Brain microvascular endothelial cell (primary cell): ENCODE results near the gene INPP5D.

Experiments used
- DNase-seq: peaks from one replicate; pipeline ENCODE4 v3.0.0-alpha.2; 2020
- H3K27ac ChIP-seq: fragments of 250-450 bp; sonication (Bioruptor Pico); 2 replicates; pipeline ENCODE4 v1.5.1; 2020; ENCODE audit warnings: mild to moderate bottlenecking, moderate library complexity
- H3K27me3 ChIP-seq: fragments of 250-450 bp; sonication (Bioruptor Pico); replicated peaks from 2 replicates; pipeline ENCODE4 v1.5.1; 2020; ENCODE audit warnings: mild to moderate bottlenecking
- H3K36me3 ChIP-seq: fragments of 250-450 bp; sonication (Bioruptor Pico); replicated peaks from 2 replicates; pipeline ENCODE4 v1.5.1; 2020; ENCODE audit warnings: mild to moderate bottlenecking
- H3K4me3 ChIP-seq: 2 replicates; pipeline ENCODE4 v1.5.1; 2011; ENCODE audit warnings: low read depth, mild to moderate bottlenecking, control low read depth, low read length, moderate library complexity
- in situ Hi-C: cut with HindIII; loops from 2 replicates; pipeline ENCODE4 v1.10.0; 2017; ENCODE audit warnings: low sequenced_read_pairs, low pct_ligation_motif_present
- TF ChIP-seq, protein P1 (sequence below): IDR thresholded peaks from 2 replicates; pipeline ENCODE4 v1.5.1; 2011; ENCODE audit warnings: low read depth, mild to moderate bottlenecking, moderate library complexity, low read length, control low read depth, inconsistent platforms; ENCODE audit errors: missing control alignments

INPP5D gene

GRCh38 chr2:233085037-233085838 lies 25.1 kb downstream of the INPP5D start:
- Histone ChIP-seq H3K36me3 (no peaks in the 10 kb centered on the region), H3K27ac (no peak overlapping the region), H3K4me3 (no peak overlapping the region), H3K27me3 (no peaks in the 10 kb centered on the region)
- no peak for DNase-seq
- TF ChIP-seq, protein P1, sequence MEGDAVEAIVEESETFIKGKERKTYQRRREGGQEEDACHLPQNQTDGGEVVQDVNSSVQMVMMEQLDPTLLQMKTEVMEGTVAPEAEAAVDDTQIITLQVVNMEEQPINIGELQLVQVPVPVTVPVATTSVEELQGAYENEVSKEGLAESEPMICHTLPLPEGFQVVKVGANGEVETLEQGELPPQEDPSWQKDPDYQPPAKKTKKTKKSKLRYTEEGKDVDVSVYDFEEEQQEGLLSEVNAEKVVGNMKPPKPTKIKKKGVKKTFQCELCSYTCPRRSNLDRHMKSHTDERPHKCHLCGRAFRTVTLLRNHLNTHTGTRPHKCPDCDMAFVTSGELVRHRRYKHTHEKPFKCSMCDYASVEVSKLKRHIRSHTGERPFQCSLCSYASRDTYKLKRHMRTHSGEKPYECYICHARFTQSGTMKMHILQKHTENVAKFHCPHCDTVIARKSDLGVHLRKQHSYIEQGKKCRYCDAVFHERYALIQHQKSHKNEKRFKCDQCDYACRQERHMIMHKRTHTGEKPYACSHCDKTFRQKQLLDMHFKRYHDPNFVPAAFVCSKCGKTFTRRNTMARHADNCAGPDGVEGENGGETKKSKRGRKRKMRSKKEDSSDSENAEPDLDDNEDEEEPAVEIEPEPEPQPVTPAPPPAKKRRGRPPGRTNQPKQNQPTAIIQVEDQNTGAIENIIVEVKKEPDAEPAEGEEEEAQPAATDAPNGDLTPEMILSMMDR = no peak
- in situ Hi-C loops = loop anchor here (25.0 kb wide), 1 partner anchor 152 kb away; no protein-coding TSS in a partner anchor

- no peak for DNase-seq
- Histone ChIP-seq H3K36me3 (no peaks in the 10 kb centered on the region), H3K4me3 (no peak overlapping the region), H3K27ac (no peak overlapping the region), H3K27me3 (no peaks in the 10 kb centered on the region)
- in situ Hi-C loops = loop anchor here (25.0 kb wide), 1 partner anchor 152 kb away; no protein-coding TSS in a partner anchor
- TF ChIP-seq, protein P1 = no peak
These were observed 25.7 kb downstream of the INPP5D start for GRCh38 chr2:233085839-233086150.

- Histone ChIP-seq H3K27ac (no peak overlapping the region), H3K36me3 (no peaks in the 10 kb centered on the region)
- TF ChIP-seq, protein P1 = no peak
These were observed 27.6 kb downstream of the INPP5D start for GRCh38 chr2:233087713-233088112.

DNA sequence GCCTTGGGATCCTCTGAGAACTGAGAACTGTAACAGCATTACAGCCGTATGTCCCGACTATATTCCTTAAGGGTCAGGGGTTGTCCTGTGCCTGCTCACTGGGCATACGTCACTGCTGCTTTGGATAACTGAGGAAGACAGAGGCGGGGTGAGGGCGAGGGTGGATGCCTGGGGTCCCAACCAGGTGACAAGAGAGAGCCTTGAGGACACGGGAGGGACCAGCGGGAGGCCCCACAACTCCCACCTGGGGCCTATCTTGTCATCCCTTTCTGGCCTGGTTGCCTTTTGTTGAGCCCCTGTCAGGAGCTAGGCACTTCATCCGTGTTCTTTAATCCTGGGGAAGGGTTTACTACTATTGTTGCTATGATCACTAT lies 28.8 kb downstream of the INPP5D start:
- no peak for DNase-seq
- TF ChIP-seq, protein P1 = no peak
- no peak overlapping the region for H3K4me3 ChIP-seq
- H3K27ac ChIP-seq = no peak overlapping the region
- no peaks in the 10 kb centered on the region for H3K36me3 ChIP-seq
- in situ Hi-C loops = loop anchor here (25.0 kb wide), 1 partner anchor 148 kb away; no protein-coding TSS in a partner anchor
- H3K27me3 ChIP-seq = no peaks in the 10 kb centered on the region

More at GRCh38 chr2:233087713-233088112, 27.6 kb downstream of the INPP5D start:
- in situ Hi-C loops = loop anchor here (25.0 kb wide), 1 partner anchor 150 kb away; no protein-coding TSS in a partner anchor
- no peak overlapping the region for H3K4me3 ChIP-seq
- H3K27me3 ChIP-seq = no peaks in the 10 kb centered on the region
- no peak for DNase-seq

DNA sequence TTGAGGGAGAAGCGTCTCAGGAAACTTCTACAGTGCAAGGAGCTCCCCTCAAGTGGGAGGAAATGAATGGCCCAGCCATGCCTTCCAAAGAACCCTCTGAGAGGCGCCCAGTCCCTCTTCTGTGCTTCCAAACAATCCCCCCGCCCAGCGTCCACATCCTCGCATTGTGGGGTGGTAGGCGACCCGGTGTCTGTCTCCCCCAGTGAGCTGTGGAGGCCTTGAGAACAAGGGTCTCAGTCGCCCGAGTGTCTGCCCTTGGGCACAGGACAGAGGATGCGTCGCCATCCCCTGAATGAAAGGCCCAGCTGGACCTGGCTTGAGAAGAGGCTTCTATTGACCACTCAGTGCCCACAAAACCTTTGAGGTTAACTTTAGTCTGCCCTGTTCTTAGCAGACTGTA lies 29.7 kb downstream of the INPP5D start:
- in situ Hi-C loops = loop anchor here (25.0 kb wide), 1 partner anchor 147 kb away; no protein-coding TSS in a partner anchor
- TF ChIP-seq, protein P1 = no peak
- no peak overlapping the region for H3K4me3 ChIP-seq
- H3K27ac ChIP-seq = no peak overlapping the region
- H3K36me3 ChIP-seq = no peaks in the 10 kb centered on the region
- no peak for DNase-seq
- H3K27me3 ChIP-seq = no peaks in the 10 kb centered on the region
